Measurements from ENCODE around the gene INSYN1.

Gene INSYN1

GRCh38 chr15:73691396-73691795 lies 61.8 kb downstream of the INSYN1 start:
- no peak for DNase-seq (ENCODE audit: low read depth in 2 of 2, low spot score in 1 of 2)

- DNase-seq (ENCODE audit: low read depth in 2 of 2, low spot score in 1 of 2): no peak
Measured at GRCh38 chr15:73688455-73688854, 64.7 kb downstream of the INSYN1 start.

- no peak for DNase-seq (ENCODE audit: low read depth in 2 of 2, low spot score in 1 of 2)
Measured at GRCh38 chr15:73687351-73687750, 65.8 kb downstream of the INSYN1 start.

GRCh38 chr15:73686781-73687256 lies 66.3 kb downstream of the INSYN1 start:
- DNase-seq (ENCODE audit: low read depth in 2 of 2, low spot score in 1 of 2): no peak

- no peak for DNase-seq (ENCODE audit: low read depth in 2 of 2, low spot score in 1 of 2)
Measured at GRCh38 chr15:73685981-73686380, 67.2 kb downstream of the INSYN1 start.

Data from stimulated activated CD8-positive, alpha-beta memory T cell treated with anti-CD3 and anti-CD28 coated beads, Interleukin-4, amount 100 ng/mL, for 4 hours (primary cell).